Brain microvascular endothelial cell (primary cell): ENCODE measurements around the gene IKZF1.

Experiments used
- DNase-seq: peaks from one replicate; pipeline ENCODE4 v3.0.0-alpha.2; 2020
- H3K27ac ChIP-seq: fragments of 250-450 bp; sonication (Bioruptor Pico); 2 replicates; pipeline ENCODE4 v1.5.1; 2020; ENCODE audit warnings: mild to moderate bottlenecking, moderate library complexity
- H3K27me3 ChIP-seq: fragments of 250-450 bp; sonication (Bioruptor Pico); replicated peaks from 2 replicates; pipeline ENCODE4 v1.5.1; 2020; ENCODE audit warnings: mild to moderate bottlenecking
- H3K36me3 ChIP-seq: fragments of 250-450 bp; sonication (Bioruptor Pico); replicated peaks from 2 replicates; pipeline ENCODE4 v1.5.1; 2020; ENCODE audit warnings: mild to moderate bottlenecking
- H3K4me3 ChIP-seq: 2 replicates; pipeline ENCODE4 v1.5.1; 2011; ENCODE audit warnings: low read depth, mild to moderate bottlenecking, control low read depth, low read length, moderate library complexity
- CTCF ChIP-seq: IDR thresholded peaks from 2 replicates; pipeline ENCODE4 v1.5.1; 2011; ENCODE audit warnings: low read depth, mild to moderate bottlenecking, moderate library complexity, low read length, control low read depth, inconsistent platforms; ENCODE audit errors: missing control alignments
- in situ Hi-C: cut with HindIII; loops from 2 replicates; pipeline ENCODE4 v1.10.0; 2017; ENCODE audit warnings: low sequenced_read_pairs, low pct_ligation_motif_present

The IKZF1 gene

GRCh38 chr7:50303335-50304128 is 984 bp upstream of the IKZF1 start:
- no peak for DNase-seq
- no peak overlapping the region for H3K27ac ChIP-seq
- no peak for TF ChIP-seq CTCF
- H3K27me3 ChIP-seq, result peaks cover 41% of the 10 kb centered on the region
- H3K4me3 ChIP-seq, result no peak overlapping the region
- no peaks in the 10 kb centered on the region for H3K36me3 ChIP-seq
- in situ Hi-C loops, result no loop called here

GRCh38 chr7:50304911-50305582 is 531 bp downstream of the IKZF1 start:
- no peaks in the 10 kb centered on the region for H3K36me3 ChIP-seq
- no peak overlapping the region for H3K27ac ChIP-seq
- no peak overlapping the region for H3K4me3 ChIP-seq
- peaks cover 41% of the 10 kb centered on the region for H3K27me3 ChIP-seq
- no peak for TF ChIP-seq CTCF
- in situ Hi-C loops, result no loop called here
- DNase-seq, result no peak

- Histone ChIP-seq H3K4me3 (no peak overlapping the region), H3K36me3 (no peaks in the 10 kb centered on the region), H3K27ac (no peak overlapping the region), H3K27me3 (peaks cover 45% of the 10 kb centered on the region)
- no peak for TF ChIP-seq CTCF
- in situ Hi-C loops, result no loop called here
- no peak for DNase-seq
Measured at GRCh38 chr7:50305583-50306493, 1.3 kb downstream of the IKZF1 start.

GRCh38 chr7:50306494-50307367 is 2.2 kb downstream of the IKZF1 start:
- Histone ChIP-seq H3K36me3 (no peaks in the 10 kb centered on the region), H3K27ac (no peak overlapping the region), H3K4me3 (no peak overlapping the region), H3K27me3 (peaks cover 45% of the 10 kb centered on the region)
- in situ Hi-C loops, result no loop called here
- DNase-seq, result no peak
- TF ChIP-seq CTCF, result no peak

GRCh38 chr7:50307368-50308032 is 3.0 kb downstream of the IKZF1 start:
- Histone ChIP-seq H3K36me3 (no peaks in the 10 kb centered on the region), H3K4me3 (no peak overlapping the region), H3K27ac (no peak overlapping the region), H3K27me3 (peaks cover 42% of the 10 kb centered on the region)
- in situ Hi-C loops, result no loop called here
- no peak for DNase-seq
- no peak for TF ChIP-seq CTCF
